SK-N-SH (cell line): ENCODE measurements around the gene SLPI. TPM values are rescaled to one million over a fixed set of nuclear protein-coding genes. Genes with fewer than 3 reads are reported as not detected.

Experiments
- CTCF ChIA-PET: fragments of 300-600, 350-600 bp; formaldehyde crosslinking; extraction: SDS; loops from one replicate; lab custom pipeline; 2021; lab: Yijun Ruan, JAX
- POLR2A ChIA-PET: fragments of 350-600 bp; sonication (Branson Sonifier 250); formaldehyde crosslinking; extraction: SDS; loops from one replicate; lab custom pipeline; 2020; ENCODE audit warnings: antibody characterized with exemption, inconsistent platforms; lab: Yijun Ruan, JAX
- DNase-seq: peaks from one replicate; pipeline ENCODE4 v3.0.0; 2012
- H2AFZ ChIP-seq: fragments of 200-600 bp; sonication (generic); 2 replicates; pipeline ENCODE4 v1.8.1; 2016; ENCODE audit warnings: antibody characterized with exemption, mild to moderate bottlenecking, low read depth
- H3F3A ChIP-seq: fragments of 200-600 bp; sonication (generic); replicated peaks from 2 replicates; pipeline ENCODE3; 2016; ENCODE audit warnings: antibody characterized with exemption, mild to moderate bottlenecking; ENCODE audit not compliant: insufficient read depth
- H3K27ac ChIP-seq, 2 experiments: fragments of 200-500 bp in 1 of 2; fragments of 200-600 bp in 1 of 2; sonication (Bioruptor generic) in 1 of 2; sonication (generic), shearing (Covaris generic) in 1 of 2; 2 replicates each; pipeline versions ENCODE4 v1.5.1 to v1.6.1; 2014 to 2016; ENCODE audit warnings: low read depth in 2 of 2, inconsistent platforms in 1 of 2, low read length in 1 of 2, mild to moderate bottlenecking in 1 of 2, mixed read lengths in 1 of 2
- H3K27me3 ChIP-seq: fragments of 200-600 bp; sonication (generic), shearing (Covaris generic); 2 replicates; pipeline ENCODE4 v1.6.1; 2016; ENCODE audit warnings: mixed run types; ENCODE audit not compliant: insufficient read depth
- H3K36me3 ChIP-seq, 2 experiments: fragments of 200-500 bp in 1 of 2; fragments of 200-600 bp in 1 of 2; sonication (Bioruptor generic) in 1 of 2; sonication (generic) in 1 of 2; replicated peaks in 1 of 2; 2 replicates each; pipeline versions ENCODE3 to v1.5.1; 2014 to 2016; ENCODE audit warnings: low read length in 1 of 2, mild to moderate bottlenecking in 1 of 2; ENCODE audit not compliant: insufficient read depth in 2 of 2, control insufficient read depth in 1 of 2
- H3K4me1 ChIP-seq, 2 experiments: fragments of 200-500 bp in 1 of 2; fragments of 200-600 bp in 1 of 2; sonication (Bioruptor generic) in 1 of 2; sonication (generic), shearing (Covaris generic) in 1 of 2; 2 replicates each; pipeline versions ENCODE4 v1.5.1 to v1.6.1; 2014 to 2016; ENCODE audit warnings: low read depth in 1 of 2, low read length in 1 of 2, mixed run types in 1 of 2; ENCODE audit not compliant: insufficient read depth in 2 of 2, control insufficient read depth in 1 of 2
- H3K4me2 ChIP-seq: fragments of 200-600 bp; sonication (generic), shearing (Covaris generic); 2 replicates; pipeline ENCODE4 v1.6.1; 2017; ENCODE audit warnings: mixed run types
- H3K4me3 ChIP-seq, 2 experiments: fragments of 200-500 bp in 1 of 2; fragments of 200-600 bp in 1 of 2; sonication (Bioruptor generic) in 1 of 2; sonication (generic), shearing (Covaris generic) in 1 of 2; 2 replicates each; pipeline versions ENCODE4 v1.5.1 to v1.8.1; 2014 to 2016; ENCODE audit warnings: low read depth in 2 of 2, inconsistent platforms in 1 of 2, low read length in 1 of 2, mild to moderate bottlenecking in 1 of 2, mixed read lengths in 1 of 2, moderate library complexity in 1 of 2
- H3K79me2 ChIP-seq: fragments of 200-600 bp; sonication (generic); 2 replicates; pipeline ENCODE4 v1.8.1; 2017; ENCODE audit warnings: mild to moderate bottlenecking; ENCODE audit not compliant: insufficient read depth
- H3K9ac ChIP-seq: fragments of 200-600 bp; sonication (generic); 2 replicates; pipeline ENCODE4 v1.6.1; 2017; ENCODE audit warnings: mixed run types
- H3K9me2 ChIP-seq: fragments of 200-600 bp; sonication (generic); 2 replicates; pipeline ENCODE4 v1.6.1; 2017; ENCODE audit warnings: mixed run types
- H3K9me3 ChIP-seq: fragments of 200-600 bp; sonication (generic); 2 replicates; pipeline ENCODE4 v1.6.1; 2017; ENCODE audit warnings: mixed run types, mild to moderate bottlenecking, moderate library complexity
- H4K20me1 ChIP-seq: fragments of 200-600 bp; sonication (generic); 2 replicates; pipeline ENCODE4 v1.6.1; 2017; ENCODE audit warnings: mild to moderate bottlenecking, mixed run types; ENCODE audit not compliant: insufficient read depth
- CHD2 ChIP-seq: fragments of 150-350 bp; IDR thresholded peaks from 2 replicates; pipeline ENCODE4 v1.6.1; 2018; ENCODE audit warnings: low read length; ENCODE audit not compliant: partially characterized antibody
- ELF1 ChIP-seq: IDR thresholded peaks from 2 replicates; pipeline ENCODE4 v1.4.0; 2012
- EP300 ChIP-seq, 2 experiments: IDR thresholded peaks; 2 replicates each; pipeline versions ENCODE4 v1.4.0 to v1.6.1; 2012; ENCODE audit warnings: borderline replicate concordance in 1 of 2, low read depth in 1 of 2, low read length in 1 of 2
- FOXM1 ChIP-seq: IDR thresholded peaks from 2 replicates; pipeline ENCODE4 v1.4.0; 2012; ENCODE audit warnings: low read depth, mild to moderate bottlenecking
- GABPA ChIP-seq: IDR thresholded peaks from 2 replicates; pipeline ENCODE4 v1.4.0; 2012; ENCODE audit warnings: low read depth, mild to moderate bottlenecking
- GATA2 ChIP-seq: sonication (generic); formaldehyde crosslinking; IDR thresholded peaks from 2 replicates; pipeline ENCODE4 v1.5.0; 2020; ENCODE audit warnings: mild to moderate bottlenecking, missing genetic modification reagents
- NFIC ChIP-seq: IDR thresholded peaks from 2 replicates; pipeline ENCODE4 v1.4.0; 2012; ENCODE audit warnings: borderline replicate concordance
- POLR2AphosphoS5 ChIP-seq: IDR thresholded peaks from 2 replicates; pipeline ENCODE4 v1.6.1; 2012; ENCODE audit warnings: low read depth, low read length
- RAD21 ChIP-seq: IDR thresholded peaks from 2 replicates; pipeline ENCODE4 v1.6.1; 2012; ENCODE audit warnings: mild to moderate bottlenecking, low read length
- SIN3A ChIP-seq: IDR thresholded peaks from 2 replicates; pipeline ENCODE4 v1.6.1; 2012; ENCODE audit warnings: low read depth, mild to moderate bottlenecking, low read length, moderate library complexity, borderline replicate concordance
- TAF1 ChIP-seq: IDR thresholded peaks from 2 replicates; pipeline ENCODE4 v1.6.1; 2012; ENCODE audit warnings: low read depth, mild to moderate bottlenecking, low read length, moderate library complexity, borderline replicate concordance
- YY1 ChIP-seq: IDR thresholded peaks from 2 replicates; pipeline ENCODE4 v1.4.0; 2012; ENCODE audit warnings: low read depth, mild to moderate bottlenecking
- polyA plus RNA-seq, 3 experiments: library from polyadenylated mRNA; depleted of rRNA; stranded (reverse); fragments of >200 nt; gene quantifications; 2 replicates each; pipeline ENCODE4 v1.2.3, GENCODE V29; 2012
- TF ChIP-seq, protein P1 (sequence below): fragments of 150-350 bp; IDR thresholded peaks from 2 replicates; pipeline ENCODE4 v1.6.1; 2017; ENCODE audit warnings: antibody characterized with exemption, low read length, low read depth, borderline replicate concordance
- TF ChIP-seq, protein P2 (sequence below): fragments of 150-350 bp; IDR thresholded peaks from 2 replicates; pipeline ENCODE4 v1.6.1; 2016; ENCODE audit warnings: mild to moderate bottlenecking, low read depth, low read length
- TF ChIP-seq, protein P3 (sequence below): IDR thresholded peaks from 2 replicates; pipeline ENCODE4 v1.4.0; 2012; ENCODE audit warnings: low read depth
- TF ChIP-seq, protein P4 (sequence below): IDR thresholded peaks from 2 replicates; pipeline ENCODE4 v1.4.0; 2012; ENCODE audit warnings: low read depth, borderline replicate concordance

The SLPI gene
- polyA plus RNA-seq, 1 of the 3 experiments (the other 2 are of a cell fraction) = not detected

DNA sequence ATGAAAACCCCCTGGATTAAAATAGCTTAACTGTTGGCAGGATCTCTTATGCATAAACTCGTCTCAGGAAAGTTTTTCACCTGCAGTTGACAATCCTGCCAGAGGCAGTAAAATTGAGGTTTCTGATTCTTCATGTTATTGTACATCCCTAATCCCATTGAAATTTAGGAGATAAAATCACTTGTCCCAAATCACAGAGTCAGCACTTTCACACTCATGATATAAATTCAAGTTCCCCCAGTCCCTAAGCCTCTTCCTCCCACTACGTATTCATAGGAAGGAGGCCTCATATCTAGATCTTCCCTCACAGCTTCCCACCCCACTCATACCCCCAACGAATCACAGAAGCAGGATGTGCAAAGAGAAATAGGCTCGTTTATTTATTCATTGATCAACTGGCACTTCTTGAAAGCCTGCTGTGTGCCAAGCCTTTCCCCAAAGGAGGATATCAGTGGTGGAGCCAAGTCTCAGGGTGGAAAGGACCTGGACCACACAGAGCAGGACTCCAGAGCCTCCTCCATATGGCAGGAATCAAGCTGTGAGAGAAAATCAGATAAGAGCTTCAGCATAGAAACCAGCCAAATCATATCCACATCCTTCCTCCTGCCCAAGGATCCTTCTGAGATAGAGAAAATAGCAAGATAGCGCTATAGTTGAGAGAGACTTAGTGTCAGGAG, 2.3 kb downstream of the SLPI start (continued):
- TF ChIP-seq CHD2 (no peak), SIN3A (no peak), GABPA (no peak)

DNA sequence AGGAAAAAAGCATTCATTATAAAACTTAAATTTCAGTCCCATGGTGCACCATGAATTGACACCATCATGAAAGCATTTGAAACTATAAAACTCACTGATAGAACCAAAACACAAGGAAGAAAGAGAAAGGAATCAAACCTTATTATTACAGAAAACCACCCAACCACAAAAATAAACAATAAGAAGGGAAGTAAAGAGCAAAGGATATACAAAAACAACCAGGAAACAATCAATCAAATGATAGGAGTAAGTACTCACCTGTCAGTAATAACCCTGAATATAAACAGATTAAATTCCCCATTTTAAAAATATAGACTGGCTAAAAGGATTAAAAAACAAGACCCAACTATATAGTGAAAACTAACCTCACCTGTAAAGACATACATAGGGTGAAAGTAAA, 5.8 kb downstream of the SLPI start:
- H3K4me2 ChIP-seq = no peak overlapping the region
- TF ChIP-seq, protein P1, sequence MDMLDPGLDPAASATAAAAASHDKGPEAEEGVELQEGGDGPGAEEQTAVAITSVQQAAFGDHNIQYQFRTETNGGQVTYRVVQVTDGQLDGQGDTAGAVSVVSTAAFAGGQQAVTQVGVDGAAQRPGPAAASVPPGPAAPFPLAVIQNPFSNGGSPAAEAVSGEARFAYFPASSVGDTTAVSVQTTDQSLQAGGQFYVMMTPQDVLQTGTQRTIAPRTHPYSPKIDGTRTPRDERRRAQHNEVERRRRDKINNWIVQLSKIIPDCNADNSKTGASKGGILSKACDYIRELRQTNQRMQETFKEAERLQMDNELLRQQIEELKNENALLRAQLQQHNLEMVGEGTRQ = no peak
- no peak for TF ChIP-seq YY1
- TF ChIP-seq, protein P2, sequence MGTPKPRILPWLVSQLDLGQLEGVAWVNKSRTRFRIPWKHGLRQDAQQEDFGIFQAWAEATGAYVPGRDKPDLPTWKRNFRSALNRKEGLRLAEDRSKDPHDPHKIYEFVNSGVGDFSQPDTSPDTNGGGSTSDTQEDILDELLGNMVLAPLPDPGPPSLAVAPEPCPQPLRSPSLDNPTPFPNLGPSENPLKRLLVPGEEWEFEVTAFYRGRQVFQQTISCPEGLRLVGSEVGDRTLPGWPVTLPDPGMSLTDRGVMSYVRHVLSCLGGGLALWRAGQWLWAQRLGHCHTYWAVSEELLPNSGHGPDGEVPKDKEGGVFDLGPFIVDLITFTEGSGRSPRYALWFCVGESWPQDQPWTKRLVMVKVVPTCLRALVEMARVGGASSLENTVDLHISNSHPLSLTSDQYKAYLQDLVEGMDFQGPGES = no peak
- TF ChIP-seq GATA2 = no peak
- TF ChIP-seq NFIC = no peak
- no peak for TF ChIP-seq FOXM1
- TF ChIP-seq, protein P3, sequence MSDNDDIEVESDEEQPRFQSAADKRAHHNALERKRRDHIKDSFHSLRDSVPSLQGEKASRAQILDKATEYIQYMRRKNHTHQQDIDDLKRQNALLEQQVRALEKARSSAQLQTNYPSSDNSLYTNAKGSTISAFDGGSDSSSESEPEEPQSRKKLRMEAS = no peak
- TF ChIP-seq EP300 (IDR thresholded peaks at IDR 0.05; ENCODE audit: borderline replicate concordance in 1 of 2, low read depth in 1 of 2, low read length in 1 of 2) = no peak
- TF ChIP-seq TAF1 = no peak
- no peak for TF ChIP-seq RAD21
- no peak for TF ChIP-seq ELF1
- TF ChIP-seq, protein P4, sequence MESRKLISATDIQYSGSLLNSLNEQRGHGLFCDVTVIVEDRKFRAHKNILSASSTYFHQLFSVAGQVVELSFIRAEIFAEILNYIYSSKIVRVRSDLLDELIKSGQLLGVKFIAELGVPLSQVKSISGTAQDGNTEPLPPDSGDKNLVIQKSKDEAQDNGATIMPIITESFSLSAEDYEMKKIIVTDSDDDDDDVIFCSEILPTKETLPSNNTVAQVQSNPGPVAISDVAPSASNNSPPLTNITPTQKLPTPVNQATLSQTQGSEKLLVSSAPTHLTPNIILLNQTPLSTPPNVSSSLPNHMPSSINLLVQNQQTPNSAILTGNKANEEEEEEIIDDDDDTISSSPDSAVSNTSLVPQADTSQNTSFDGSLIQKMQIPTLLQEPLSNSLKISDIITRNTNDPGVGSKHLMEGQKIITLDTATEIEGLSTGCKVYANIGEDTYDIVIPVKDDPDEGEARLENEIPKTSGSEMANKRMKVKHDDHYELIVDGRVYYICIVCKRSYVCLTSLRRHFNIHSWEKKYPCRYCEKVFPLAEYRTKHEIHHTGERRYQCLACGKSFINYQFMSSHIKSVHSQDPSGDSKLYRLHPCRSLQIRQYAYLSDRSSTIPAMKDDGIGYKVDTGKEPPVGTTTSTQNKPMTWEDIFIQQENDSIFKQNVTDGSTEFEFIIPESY = no peak
- TF ChIP-seq POLR2AphosphoS5 = no peak
- no peak overlapping the region for H2AFZ ChIP-seq
- no peaks in the 10 kb centered on the region for H4K20me1 ChIP-seq
- no peaks in the 10 kb centered on the region for H3K36me3 ChIP-seq
- no peak overlapping the region for H3K9ac ChIP-seq
- H3K9me3 ChIP-seq = no peaks in the 10 kb centered on the region
- no peaks in the 10 kb centered on the region for H3K4me1 ChIP-seq
- H3K9me2 ChIP-seq = no peaks in the 10 kb centered on the region
- H3K27ac ChIP-seq = no peak overlapping the region
- POLR2A ChIA-PET = no interaction called here
- CTCF ChIA-PET = no interaction called here
- no peaks in the 10 kb centered on the region for H3F3A ChIP-seq
- peaks cover 38% of the 10 kb centered on the region for H3K27me3 ChIP-seq
- H3K79me2 ChIP-seq = no peaks in the 10 kb centered on the region
- no peak overlapping the region for H3K4me3 ChIP-seq
- DNase-seq = no peak
